ENCODE data around the gene OR4D11.
"Not testable (repeated sequence)": the region's sequence is repeated elsewhere in the genome, so short reads cannot be mapped to it uniquely, and the experiment has no call there.

- TF ChIP-seq CTCF (optimal IDR thresholded peaks at IDR 0.05 in 1 of 3, IDR thresholded peaks at IDR 0.05 in 1 of 3, conservative IDR thresholded peaks at IDR 0.05 in 1 of 3; ENCODE audit: extremely low read depth in 1 of 3, insufficient read depth in 2 of 3, low read length in 3 of 3); EZH2 (IDR thresholded peaks at IDR 0.05; ENCODE audit: low read length): not testable (repeated sequence)
Measured at GRCh38 chr11:59520139-59520538, 16.8 kb downstream of the OR4D11 start.

Data from keratinocyte (primary cell).